Measurements from ENCODE around the gene KRT4. TPM values are rescaled to one million over a fixed set of nuclear protein-coding genes. Genes with fewer than 3 reads are reported as not detected.

KRT4 gene
- total RNA-seq, 1 experiment from 2014 or later = 20.7 TPM

- Histone ChIP-seq H3K27me3 (ENCODE audit: low read length) (no peaks in the 10 kb centered on the region), H3K4me3 (ENCODE audit: low read length) (no peak overlapping the region), H3K79me2 (ENCODE audit: low read length) (no peaks in the 10 kb centered on the region), H3K4me1 (ENCODE audit: insufficient read depth, low read length) (peaks cover 12% of the 10 kb centered on the region; the same call in 1 of the 2 replicates), H3K4me2 (ENCODE audit: low read length) (no peak overlapping the region), H3K9me3 (ENCODE audit: low read length) (no peaks in the 10 kb centered on the region), H3F3A (ENCODE audit: low read length, unreplicated experiment) (no peaks in the 10 kb centered on the region), H2AFZ (ENCODE audit: low read length) (no peak overlapping the region), H3K27ac (ENCODE audit: low read length) (no peak overlapping the region), H3K9ac (ENCODE audit: low read length) (no peak overlapping the region), H3K36me3 (ENCODE audit: low read depth, low read length) (no peaks in the 10 kb centered on the region), H3K9me2 (replicated peaks; ENCODE audit: low read length) (no peaks in the 10 kb centered on the region), H4K20me1 (ENCODE audit: low read length) (no peaks in the 10 kb centered on the region)
- DNase-seq = no peak
- POLR2A ChIA-PET (ENCODE audit: unreplicated experiment) = no interaction called here
- no peak for TF ChIP-seq EZH2phosphoT487 (IDR thresholded peaks at IDR 0.05; ENCODE audit: borderline replicate concordance, low read length)
- TF ChIP-seq EZH2 (IDR thresholded peaks at IDR 0.05; ENCODE audit: low read length, unreplicated experiment) = no peak
- no peak for TF ChIP-seq CTCF (conservative IDR thresholded peaks at IDR 0.05; ENCODE audit: low read depth, low read length)
- no peak for ATAC-seq
- intact Hi-C loops (cut with micrococcal nuclease) = no loop called here
- CTCF ChIA-PET = no interaction called here
- BruUV-seq (replicated peaks) = no TSS peak
Observed at GRCh38 chr12:52824741-52825410, 11.0 kb upstream of the KRT4 start.

GRCh38 chr12:52823761-52824450 lies 10.0 kb upstream of the KRT4 start:
- no peak overlapping the region for H3K27ac ChIP-seq (ENCODE audit: low read length)
- TF ChIP-seq CTCF (conservative IDR thresholded peaks at IDR 0.05; ENCODE audit: low read depth, low read length) (no peak), EZH2 (IDR thresholded peaks at IDR 0.05; ENCODE audit: low read length, unreplicated experiment) (no peak), EZH2phosphoT487 (IDR thresholded peaks at IDR 0.05; ENCODE audit: borderline replicate concordance, low read length) (no peak)
- peaks cover 12% of the 10 kb centered on the region; the same call in 1 of the 2 replicates for H3K4me1 ChIP-seq (ENCODE audit: insufficient read depth, low read length)
- intact Hi-C loops (cut with micrococcal nuclease) = no loop called here
- no peaks in the 10 kb centered on the region for H3F3A ChIP-seq (ENCODE audit: low read length, unreplicated experiment)
- DNase-seq (no peak), ATAC-seq (no peak)
- POLR2A ChIA-PET (ENCODE audit: unreplicated experiment) = no interaction called here
- no peak overlapping the region for H3K4me2 ChIP-seq (ENCODE audit: low read length)
- H3K79me2 ChIP-seq (ENCODE audit: low read length) = no peaks in the 10 kb centered on the region
- no peaks in the 10 kb centered on the region for H3K36me3 ChIP-seq (ENCODE audit: low read depth, low read length)
- no peak overlapping the region for H3K9ac ChIP-seq (ENCODE audit: low read length)
- H3K9me3 ChIP-seq (ENCODE audit: low read length) = no peaks in the 10 kb centered on the region
- no peaks in the 10 kb centered on the region for H4K20me1 ChIP-seq (ENCODE audit: low read length)
- H3K4me3 ChIP-seq (ENCODE audit: low read length) = no peak overlapping the region
- BruUV-seq (replicated peaks) = no TSS peak
- no peak overlapping the region for H2AFZ ChIP-seq (ENCODE audit: low read length)
- no peaks in the 10 kb centered on the region for H3K9me2 ChIP-seq (replicated peaks; ENCODE audit: low read length)
- no peaks in the 10 kb centered on the region for H3K27me3 ChIP-seq (ENCODE audit: low read length)
- CTCF ChIA-PET = no interaction called here
